Breast epithelium (tissue), 4 donors: ENCODE results near the gene TLL2. TPM values are rescaled to one million over a fixed set of nuclear protein-coding genes. Genes with fewer than 3 reads are reported as not detected.

ENCODE experiments used
- DNase-seq, 2 donors: peaks; one replicate each; pipeline ENCODE4 v3.0.0-alpha.2; 2019; ENCODE audit warnings: low spot score in 2 of 2
- H3K27ac ChIP-seq, 2 donors: fragments of 200-600 bp; sonication (generic) in 1 of 2; one replicate each; pipeline ENCODE4 v1.5.1; 2016 to 2019; ENCODE audit warnings: mild to moderate bottlenecking in 1 of 2
- H3K27me3 ChIP-seq, 2 donors: fragments of 200-600 bp; sonication (generic) in 1 of 2; one replicate each; pipeline versions ENCODE4 v1.5.1 to v1.6.0; 2017 to 2019; ENCODE audit warnings: control low read depth in 1 of 2, mild to moderate bottlenecking in 1 of 2
- H3K36me3 ChIP-seq: fragments of 200-600 bp; one replicate; pipeline ENCODE4 v1.5.1; 2019
- H3K4me1 ChIP-seq, 2 donors: fragments of 200-600 bp; sonication (generic); one replicate each; pipeline ENCODE4 v1.5.1; 2016 to 2019; ENCODE audit warnings: control low read depth in 1 of 2
- H3K4me3 ChIP-seq, 3 donors: fragments of 200-600 bp; sonication (generic); 1 replicate in 2 of 3; 2 replicates in 1 of 3; pipeline ENCODE4 v1.5.1; 2016 to 2019; ENCODE audit warnings: mild to moderate bottlenecking in 3 of 3, moderate library complexity in 2 of 3
- H3K9me3 ChIP-seq, 2 donors: fragments of 200-600 bp; sonication (generic) in 1 of 2; one replicate each; pipeline ENCODE4 v1.5.1; 2016 to 2019; ENCODE audit warnings: control low read depth in 1 of 2
- POLR2A ChIP-seq: fragments of 450-650 bp; IDR thresholded peaks from one replicate; pipeline ENCODE4 v1.6.1; 2016; ENCODE audit warnings: antibody characterized with exemption, mild to moderate bottlenecking, moderate library complexity
- POLR2AphosphoS5 ChIP-seq, 3 donors: sonication (generic); formaldehyde crosslinking; IDR thresholded peaks; one replicate each; pipeline ENCODE4 v1.6.1; 2017; ENCODE audit warnings: antibody characterized with exemption in 3 of 3
- intact Hi-C: fragments of 100-400 bp; cut with DNase I; formaldehyde crosslinking; loops from one replicate; pipeline ENCODE4 v1.15.1; 2023; ENCODE audit warnings: low total_unique reads
- total RNA-seq, 3 donors: library from RNA; depleted of rRNA; stranded (reverse); fragments of >200 nt; gene quantifications; one replicate each; pipeline ENCODE4 v1.1.0, GENCODE V29; 2016
- TF ChIP-seq, protein P1 (sequence below), 3 donors: fragments of 450-650 bp; IDR thresholded peaks; one replicate each; pipeline ENCODE4 v1.5.1; 2016 to 2017; ENCODE audit warnings: antibody characterized with exemption in 3 of 3, mild to moderate bottlenecking in 3 of 3, moderate library complexity in 3 of 3

Gene TLL2
- total RNA-seq, 3 donors from 2014 or later: under 0.01 TPM; not detected in 2

- Histone ChIP-seq H3K4me1 (no peaks in the 10 kb centered on the region), H3K9me3 (no peaks in the 10 kb centered on the region), H3K27me3 (peaks cover 0 to 50% of the 10 kb centered on the region in 2 donors), H3K27ac (no peak overlapping the region), H3K36me3 (no peaks in the 10 kb centered on the region), H3K4me3 (no peak overlapping the region)
- peak; percentile 56 to 63 for DNase-seq
- TF ChIP-seq, protein P1, sequence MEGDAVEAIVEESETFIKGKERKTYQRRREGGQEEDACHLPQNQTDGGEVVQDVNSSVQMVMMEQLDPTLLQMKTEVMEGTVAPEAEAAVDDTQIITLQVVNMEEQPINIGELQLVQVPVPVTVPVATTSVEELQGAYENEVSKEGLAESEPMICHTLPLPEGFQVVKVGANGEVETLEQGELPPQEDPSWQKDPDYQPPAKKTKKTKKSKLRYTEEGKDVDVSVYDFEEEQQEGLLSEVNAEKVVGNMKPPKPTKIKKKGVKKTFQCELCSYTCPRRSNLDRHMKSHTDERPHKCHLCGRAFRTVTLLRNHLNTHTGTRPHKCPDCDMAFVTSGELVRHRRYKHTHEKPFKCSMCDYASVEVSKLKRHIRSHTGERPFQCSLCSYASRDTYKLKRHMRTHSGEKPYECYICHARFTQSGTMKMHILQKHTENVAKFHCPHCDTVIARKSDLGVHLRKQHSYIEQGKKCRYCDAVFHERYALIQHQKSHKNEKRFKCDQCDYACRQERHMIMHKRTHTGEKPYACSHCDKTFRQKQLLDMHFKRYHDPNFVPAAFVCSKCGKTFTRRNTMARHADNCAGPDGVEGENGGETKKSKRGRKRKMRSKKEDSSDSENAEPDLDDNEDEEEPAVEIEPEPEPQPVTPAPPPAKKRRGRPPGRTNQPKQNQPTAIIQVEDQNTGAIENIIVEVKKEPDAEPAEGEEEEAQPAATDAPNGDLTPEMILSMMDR (IDR thresholded peaks at IDR 0.05): peak; percentile 71 to 83 (median 73)
- no peak for TF ChIP-seq POLR2A
- TF ChIP-seq POLR2AphosphoS5 (IDR thresholded peaks at IDR 0.05): no peak
- intact Hi-C loops: loop anchor here (5.0 kb wide), 1 partner anchor 116 kb away; the partner anchor contains the start of gene TLL2
These were observed 117.5 kb downstream of the TLL2 start for GRCh38 chr10:96395931-96396877.

- TF ChIP-seq POLR2AphosphoS5 (IDR thresholded peaks at IDR 0.05): peak in 2 of 3 donors; percentile 64 to 82
- TF ChIP-seq POLR2A: no peak
- TF ChIP-seq, protein P1 (IDR thresholded peaks at IDR 0.05): no peak
- peak; percentile 81 to 91 for DNase-seq
- H3K36me3 ChIP-seq: no peaks in the 10 kb centered on the region
- intact Hi-C loops: no loop called here
- no peak overlapping the region for H3K27ac ChIP-seq
- no peaks in the 10 kb centered on the region for H3K9me3 ChIP-seq
- peaks cover 0 to 35% of the 10 kb centered on the region in 2 donors for H3K27me3 ChIP-seq
- H3K4me1 ChIP-seq: peaks cover 0 to 7% of the 10 kb centered on the region in 2 donors
- no peak overlapping the region for H3K4me3 ChIP-seq
These were observed 123.3 kb downstream of the TLL2 start for GRCh38 chr10:96390460-96390864.

GRCh38 chr10:96389785-96390184, 123.9 kb downstream of the TLL2 start:
- H3K4me1 ChIP-seq: peaks cover 0 to 7% of the 10 kb centered on the region in 2 donors
- peaks cover 0 to 35% of the 10 kb centered on the region in 2 donors for H3K27me3 ChIP-seq
- no peaks in the 10 kb centered on the region for H3K9me3 ChIP-seq
- TF ChIP-seq POLR2A (no peak), POLR2AphosphoS5 (IDR thresholded peaks at IDR 0.05) (no peak)
- TF ChIP-seq, protein P1 (IDR thresholded peaks at IDR 0.05): no peak
- no peak overlapping the region for H3K4me3 ChIP-seq
- DNase-seq: no peak
- H3K36me3 ChIP-seq: no peaks in the 10 kb centered on the region
- H3K27ac ChIP-seq: no peak overlapping the region
- intact Hi-C loops: no loop called here

- no peak for TF ChIP-seq POLR2AphosphoS5 (IDR thresholded peaks at IDR 0.05)
- no peak for TF ChIP-seq POLR2A
- TF ChIP-seq, protein P1 (IDR thresholded peaks at IDR 0.05): no peak
- Histone ChIP-seq H3K27ac (no peak overlapping the region), H3K4me1 (peaks cover 0 to 7% of the 10 kb centered on the region in 2 donors), H3K9me3 (no peaks in the 10 kb centered on the region), H3K4me3 (no peak overlapping the region), H3K36me3 (no peaks in the 10 kb centered on the region), H3K27me3 (peaks cover 0 to 28% of the 10 kb centered on the region in 2 donors)
- intact Hi-C loops: no loop called here
- DNase-seq: no peak
These were observed 126.1 kb downstream of the TLL2 start for GRCh38 chr10:96387601-96388000.

DNA sequence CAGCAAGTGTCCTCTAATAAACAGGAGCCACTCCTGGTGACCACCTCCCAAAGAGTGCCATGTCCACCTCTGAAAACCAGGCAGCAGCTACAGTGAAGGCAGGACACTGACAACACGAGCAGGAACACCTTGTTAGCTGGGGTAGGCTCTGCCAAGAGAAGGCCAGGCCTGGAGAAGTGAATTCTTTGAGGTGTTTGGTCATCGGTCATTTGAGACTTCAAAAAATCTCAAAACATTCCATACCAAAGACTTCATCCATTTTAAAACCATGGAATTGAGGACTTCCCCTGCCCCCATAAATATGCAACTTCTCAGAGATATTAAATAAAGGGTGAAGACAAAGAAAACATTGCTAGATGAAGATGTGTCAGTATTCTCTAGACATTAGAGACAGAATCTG, 126.6 kb downstream of the TLL2 start:
- TF ChIP-seq POLR2AphosphoS5 (IDR thresholded peaks at IDR 0.05): no peak
- TF ChIP-seq POLR2A: no peak
- TF ChIP-seq, protein P1 (IDR thresholded peaks at IDR 0.05): no peak
- no peak overlapping the region for H3K4me3 ChIP-seq
- no peaks in the 10 kb centered on the region for H3K36me3 ChIP-seq
- H3K27me3 ChIP-seq: peaks cover 0 to 29% of the 10 kb centered on the region in 2 donors
- H3K9me3 ChIP-seq: no peaks in the 10 kb centered on the region
- H3K27ac ChIP-seq: no peak overlapping the region
- no peak for DNase-seq
- intact Hi-C loops: no loop called here
- peaks cover 0 to 7% of the 10 kb centered on the region in 2 donors for H3K4me1 ChIP-seq
